GM12878 (cell line): ENCODE measurements around the gene IMPACT.

Source experiments
- CTCF ChIP-seq, 3 experiments: IDR thresholded peaks in 2 of 3; conservative IDR thresholded peaks in 1 of 3; 2 replicates each; pipeline ENCODE4 v1.5.1; 2011; ENCODE audit warnings: low read depth in 3 of 3, low read length in 3 of 3, mild to moderate bottlenecking in 3 of 3, control low read depth in 2 of 3, moderate library complexity in 2 of 3, inconsistent platforms in 1 of 3, mixed read lengths in 1 of 3; ENCODE audit not compliant: control insufficient read depth in 2 of 3, insufficient read depth in 1 of 3; ENCODE audit errors: extremely low read depth in 1 of 3
- EP300 ChIP-seq, 2 experiments: fragments of 150-350 bp in 1 of 2; IDR thresholded peaks; 2 replicates each; pipeline ENCODE4 v1.6.1; 2011 to 2012; ENCODE audit warnings: low read depth in 2 of 2, low read length in 2 of 2, borderline replicate concordance in 1 of 2, improper control_type of control experiment in 1 of 2, inconsistent platforms in 1 of 2; ENCODE audit not compliant: control insufficient read depth in 1 of 2
- EZH2 ChIP-seq: IDR thresholded peaks from 2 replicates; pipeline ENCODE4 v1.6.1; 2012; ENCODE audit warnings: low read depth, mild to moderate bottlenecking, control low read depth, inconsistent platforms, low read length, borderline replicate concordance; ENCODE audit not compliant: control insufficient read depth
- JUND ChIP-seq: IDR thresholded peaks from 2 replicates; pipeline ENCODE4 v1.6.1; 2012; ENCODE audit warnings: low read depth, mild to moderate bottlenecking, low read length, improper control_type of control experiment, moderate library complexity
- KDM1A ChIP-seq: fragments of 200-600 bp; sonication (generic); IDR thresholded peaks from 2 replicates; pipeline ENCODE4 v1.6.1; 2016; ENCODE audit warnings: borderline replicate concordance
- MYC ChIP-seq: IDR thresholded peaks from 2 replicates; pipeline ENCODE4 v1.6.1; 2011; ENCODE audit warnings: mild to moderate bottlenecking, low read length, moderate library complexity, inconsistent platforms; ENCODE audit not compliant: insufficient read depth, insufficient replicate concordance, insufficient read length, severe bottlenecking
- PML ChIP-seq: IDR thresholded peaks from 2 replicates; pipeline ENCODE4 v1.6.1; 2012; ENCODE audit warnings: low read length, inconsistent platforms
- POLR2A ChIP-seq: IDR thresholded peaks from 2 replicates; pipeline ENCODE4 v1.6.1; 2011; ENCODE audit warnings: low read depth, mild to moderate bottlenecking, low read length
- POLR2AphosphoS5 ChIP-seq: IDR thresholded peaks from 2 replicates; pipeline ENCODE4 v1.6.1; 2011; ENCODE audit warnings: mild to moderate bottlenecking, low read length, inconsistent platforms
- RFX5 ChIP-seq: IDR thresholded peaks from 2 replicates; pipeline ENCODE4 v1.6.1; 2011; ENCODE audit warnings: low read depth, low read length, improper control_type of control experiment
- TAF1 ChIP-seq: IDR thresholded peaks from 2 replicates; pipeline ENCODE4 v1.6.1; 2011; ENCODE audit warnings: mild to moderate bottlenecking, low read depth, low read length, borderline replicate concordance
- USF2 ChIP-seq: IDR thresholded peaks from 2 replicates; pipeline ENCODE4 v1.6.1; 2011; ENCODE audit warnings: low read depth, low read length, improper control_type of control experiment, borderline replicate concordance
- TF ChIP-seq, protein P1 (sequence below): IDR thresholded peaks from 2 replicates; pipeline ENCODE4 v1.6.1; 2012; ENCODE audit warnings: mild to moderate bottlenecking, low read depth, low read length
- TF ChIP-seq, protein P2 (sequence below): IDR thresholded peaks from 2 replicates; pipeline ENCODE4 v1.6.1; 2012; ENCODE audit warnings: low read depth, low read length, improper control_type of control experiment

GRCh38 chr18:24386681-24387080 lies 39.8 kb upstream of the IMPACT start:
- TF ChIP-seq POLR2A (no peak), CTCF (IDR thresholded peaks at IDR 0.05 in 2 of 3, conservative IDR thresholded peaks at IDR 0.05 in 1 of 3; ENCODE audit: control insufficient read depth in 2 of 3, extremely low read depth in 1 of 3, insufficient read depth in 1 of 3, low read depth in 3 of 3, low read length in 3 of 3) (no peak), EZH2 (no peak), JUND (no peak), POLR2AphosphoS5 (no peak), RFX5 (no peak), EP300 (IDR thresholded peaks at IDR 0.05; ENCODE audit: borderline replicate concordance in 1 of 2, control insufficient read depth in 1 of 2, low read depth in 2 of 2, low read length in 2 of 2) (no peak), USF2 (no peak), MYC (no peak), KDM1A (no peak), PML (no peak), TAF1 (no peak)
- TF ChIP-seq, protein P1, sequence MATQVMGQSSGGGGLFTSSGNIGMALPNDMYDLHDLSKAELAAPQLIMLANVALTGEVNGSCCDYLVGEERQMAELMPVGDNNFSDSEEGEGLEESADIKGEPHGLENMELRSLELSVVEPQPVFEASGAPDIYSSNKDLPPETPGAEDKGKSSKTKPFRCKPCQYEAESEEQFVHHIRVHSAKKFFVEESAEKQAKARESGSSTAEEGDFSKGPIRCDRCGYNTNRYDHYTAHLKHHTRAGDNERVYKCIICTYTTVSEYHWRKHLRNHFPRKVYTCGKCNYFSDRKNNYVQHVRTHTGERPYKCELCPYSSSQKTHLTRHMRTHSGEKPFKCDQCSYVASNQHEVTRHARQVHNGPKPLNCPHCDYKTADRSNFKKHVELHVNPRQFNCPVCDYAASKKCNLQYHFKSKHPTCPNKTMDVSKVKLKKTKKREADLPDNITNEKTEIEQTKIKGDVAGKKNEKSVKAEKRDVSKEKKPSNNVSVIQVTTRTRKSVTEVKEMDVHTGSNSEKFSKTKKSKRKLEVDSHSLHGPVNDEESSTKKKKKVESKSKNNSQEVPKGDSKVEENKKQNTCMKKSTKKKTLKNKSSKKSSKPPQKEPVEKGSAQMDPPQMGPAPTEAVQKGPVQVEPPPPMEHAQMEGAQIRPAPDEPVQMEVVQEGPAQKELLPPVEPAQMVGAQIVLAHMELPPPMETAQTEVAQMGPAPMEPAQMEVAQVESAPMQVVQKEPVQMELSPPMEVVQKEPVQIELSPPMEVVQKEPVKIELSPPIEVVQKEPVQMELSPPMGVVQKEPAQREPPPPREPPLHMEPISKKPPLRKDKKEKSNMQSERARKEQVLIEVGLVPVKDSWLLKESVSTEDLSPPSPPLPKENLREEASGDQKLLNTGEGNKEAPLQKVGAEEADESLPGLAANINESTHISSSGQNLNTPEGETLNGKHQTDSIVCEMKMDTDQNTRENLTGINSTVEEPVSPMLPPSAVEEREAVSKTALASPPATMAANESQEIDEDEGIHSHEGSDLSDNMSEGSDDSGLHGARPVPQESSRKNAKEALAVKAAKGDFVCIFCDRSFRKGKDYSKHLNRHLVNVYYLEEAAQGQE, result no peak
- TF ChIP-seq, protein P2, sequence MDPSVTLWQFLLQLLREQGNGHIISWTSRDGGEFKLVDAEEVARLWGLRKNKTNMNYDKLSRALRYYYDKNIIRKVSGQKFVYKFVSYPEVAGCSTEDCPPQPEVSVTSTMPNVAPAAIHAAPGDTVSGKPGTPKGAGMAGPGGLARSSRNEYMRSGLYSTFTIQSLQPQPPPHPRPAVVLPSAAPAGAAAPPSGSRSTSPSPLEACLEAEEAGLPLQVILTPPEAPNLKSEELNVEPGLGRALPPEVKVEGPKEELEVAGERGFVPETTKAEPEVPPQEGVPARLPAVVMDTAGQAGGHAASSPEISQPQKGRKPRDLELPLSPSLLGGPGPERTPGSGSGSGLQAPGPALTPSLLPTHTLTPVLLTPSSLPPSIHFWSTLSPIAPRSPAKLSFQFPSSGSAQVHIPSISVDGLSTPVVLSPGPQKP, result no peak
